ENCODE measurements around the gene GLB1L2. TPM values are rescaled to one million over a fixed set of nuclear protein-coding genes. Genes with fewer than 3 reads are reported as not detected.

The GLB1L2 gene
- total RNA-seq, 4 donors from 2014 or later, result 4.2 to 21.6 (median 12.4) TPM

DNA sequence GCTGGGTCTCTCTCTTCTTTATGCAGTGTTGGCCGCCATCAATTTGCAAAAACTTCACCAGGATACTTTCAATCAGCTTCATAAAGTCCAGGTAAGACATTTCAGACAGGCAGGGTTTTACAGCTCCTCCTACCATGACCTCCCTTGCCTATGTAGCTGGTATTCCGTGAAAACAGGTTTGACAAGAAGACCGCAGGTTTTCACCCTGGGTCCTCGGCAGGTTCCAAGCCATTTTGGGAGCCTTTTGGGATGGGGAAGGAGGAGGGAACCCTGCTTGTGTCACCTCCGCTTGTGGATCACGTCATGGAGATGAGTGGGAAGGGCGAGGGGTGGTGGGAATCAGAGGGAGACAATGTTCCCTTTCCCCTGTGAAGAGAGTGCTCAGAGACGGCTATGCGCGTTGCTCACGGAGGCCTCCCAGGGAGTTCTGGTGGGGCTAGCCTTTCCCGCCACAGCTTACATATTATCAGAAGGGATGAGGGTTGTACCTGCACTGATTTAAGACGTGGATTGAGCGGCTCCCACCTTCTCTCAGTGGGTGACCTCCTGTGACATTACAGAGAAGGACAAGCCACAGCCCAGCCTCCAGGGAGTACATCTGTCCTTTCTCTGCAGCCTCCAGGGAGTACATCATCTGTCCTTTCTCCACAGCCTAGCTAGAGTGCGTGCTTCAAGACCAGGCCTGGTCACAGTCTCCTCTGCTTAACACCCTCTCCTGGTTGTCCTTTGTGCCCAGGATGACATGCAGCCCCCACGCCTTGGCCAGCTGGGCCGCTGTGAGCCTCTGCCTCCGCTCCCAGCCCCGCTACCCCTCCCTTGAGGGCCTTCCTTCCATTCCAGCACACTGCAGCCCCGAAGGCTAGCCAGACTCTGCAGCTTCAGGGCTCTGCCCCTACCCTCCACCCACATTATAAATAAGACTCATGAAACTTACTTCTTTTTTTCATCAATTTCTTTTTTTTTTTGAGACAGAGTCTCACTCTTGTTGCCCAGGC is 38.4 kb upstream of the GLB1L2 start:
- H3K4me3 ChIP-seq, result no peak overlapping the region
- TF ChIP-seq POLR2A (IDR thresholded peaks at IDR 0.05), result no peak
- no peaks in the 10 kb centered on the region for H3K9me3 ChIP-seq
- no peaks in the 10 kb centered on the region for H3K27me3 ChIP-seq
- no peak for DNase-seq
- H3K36me3 ChIP-seq, result no peaks in the 10 kb centered on the region
- H3K4me1 ChIP-seq, result no peaks in the 10 kb centered on the region
- no peak overlapping the region for H3K27ac ChIP-seq

DNA sequence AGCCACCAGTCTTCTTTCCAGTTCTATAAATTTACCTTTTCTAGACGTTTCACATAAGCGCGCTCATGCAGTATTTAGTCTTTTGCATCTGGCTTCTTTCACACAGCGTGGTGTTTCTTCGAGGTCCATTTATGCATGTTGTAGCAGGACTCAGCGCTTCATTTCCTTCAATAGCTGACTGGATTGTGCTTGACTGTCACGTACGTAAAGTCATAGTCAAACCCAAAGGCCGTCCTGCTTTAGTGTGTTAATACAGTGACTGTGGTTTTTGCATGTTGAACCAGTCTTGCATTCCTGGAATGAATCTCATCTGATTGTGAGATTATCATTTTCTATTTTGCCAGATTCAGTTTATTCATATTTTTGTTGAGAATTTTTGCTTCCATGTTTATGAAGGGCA is 37.1 kb upstream of the GLB1L2 start:
- TF ChIP-seq POLR2A (IDR thresholded peaks at IDR 0.05), result no peak
- TF ChIP-seq, protein P1, sequence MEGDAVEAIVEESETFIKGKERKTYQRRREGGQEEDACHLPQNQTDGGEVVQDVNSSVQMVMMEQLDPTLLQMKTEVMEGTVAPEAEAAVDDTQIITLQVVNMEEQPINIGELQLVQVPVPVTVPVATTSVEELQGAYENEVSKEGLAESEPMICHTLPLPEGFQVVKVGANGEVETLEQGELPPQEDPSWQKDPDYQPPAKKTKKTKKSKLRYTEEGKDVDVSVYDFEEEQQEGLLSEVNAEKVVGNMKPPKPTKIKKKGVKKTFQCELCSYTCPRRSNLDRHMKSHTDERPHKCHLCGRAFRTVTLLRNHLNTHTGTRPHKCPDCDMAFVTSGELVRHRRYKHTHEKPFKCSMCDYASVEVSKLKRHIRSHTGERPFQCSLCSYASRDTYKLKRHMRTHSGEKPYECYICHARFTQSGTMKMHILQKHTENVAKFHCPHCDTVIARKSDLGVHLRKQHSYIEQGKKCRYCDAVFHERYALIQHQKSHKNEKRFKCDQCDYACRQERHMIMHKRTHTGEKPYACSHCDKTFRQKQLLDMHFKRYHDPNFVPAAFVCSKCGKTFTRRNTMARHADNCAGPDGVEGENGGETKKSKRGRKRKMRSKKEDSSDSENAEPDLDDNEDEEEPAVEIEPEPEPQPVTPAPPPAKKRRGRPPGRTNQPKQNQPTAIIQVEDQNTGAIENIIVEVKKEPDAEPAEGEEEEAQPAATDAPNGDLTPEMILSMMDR (IDR thresholded peaks at IDR 0.05), result no peak

DNA sequence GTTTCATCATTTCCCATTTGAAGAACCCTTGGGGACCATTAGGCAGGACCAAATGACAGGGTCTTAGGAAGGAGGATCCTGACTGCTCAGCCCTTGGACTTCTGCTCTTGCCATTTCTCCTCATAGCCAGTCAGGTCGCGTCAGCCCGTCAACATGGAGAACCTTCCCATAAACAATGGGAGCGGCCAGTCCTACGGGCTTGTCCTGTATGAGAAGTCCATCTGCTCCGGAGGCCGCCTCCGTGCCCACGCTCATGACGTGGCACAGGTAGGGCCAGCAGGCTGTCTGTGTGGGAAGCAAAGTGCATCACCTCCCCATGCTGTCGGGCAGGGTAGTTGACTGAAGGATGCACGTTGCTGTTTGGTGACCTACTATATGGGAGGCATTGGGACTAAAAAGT is 19.6 kb upstream of the GLB1L2 start:
- no peaks in the 10 kb centered on the region for H3K36me3 ChIP-seq
- peaks cover 0 to 6% (median 0%) of the 10 kb centered on the region in 4 donors for H3K9me3 ChIP-seq
- no peaks in the 10 kb centered on the region for H3K27me3 ChIP-seq
- TF ChIP-seq, protein P1 (IDR thresholded peaks at IDR 0.05), result no peak
- TF ChIP-seq POLR2A (IDR thresholded peaks at IDR 0.05), result no peak
- H3K4me1 ChIP-seq, result no peaks in the 10 kb centered on the region
- no peak overlapping the region for H3K4me3 ChIP-seq
- no peak overlapping the region for H3K27ac ChIP-seq
- no peak for DNase-seq

More for the DNA sequence above, 37.1 kb upstream of the GLB1L2 start:
- Histone ChIP-seq H3K27me3 (no peaks in the 10 kb centered on the region), H3K36me3 (no peaks in the 10 kb centered on the region), H3K4me1 (no peaks in the 10 kb centered on the region), H3K4me3 (no peak overlapping the region), H3K9me3 (no peaks in the 10 kb centered on the region), H3K27ac (no peak overlapping the region)
- DNase-seq, result no peak

DNA sequence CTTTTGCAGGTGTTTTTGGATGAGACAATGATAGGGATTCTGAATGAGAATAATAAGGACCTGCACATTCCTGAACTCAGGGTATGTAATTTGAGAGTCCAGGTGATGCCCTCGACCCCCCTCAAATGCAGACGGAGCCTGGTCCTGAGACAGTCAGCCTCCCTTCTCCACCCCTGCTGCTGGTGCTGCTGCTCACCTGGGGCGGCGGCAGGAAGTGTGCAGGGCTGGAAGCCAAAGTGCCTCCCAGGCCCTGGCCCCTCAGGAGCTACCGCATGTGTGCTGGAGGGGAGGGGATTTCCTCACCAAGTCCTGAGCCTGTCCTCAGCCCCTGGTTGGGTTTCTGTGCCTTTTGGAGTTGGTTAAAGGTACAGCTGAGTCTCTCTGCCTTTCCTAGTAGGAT is 19.0 kb upstream of the GLB1L2 start:
- H3K36me3 ChIP-seq, result no peaks in the 10 kb centered on the region
- H3K9me3 ChIP-seq, result peaks cover 0 to 6% (median 0%) of the 10 kb centered on the region in 4 donors
- H3K4me1 ChIP-seq, result no peaks in the 10 kb centered on the region
- H3K4me3 ChIP-seq, result no peak overlapping the region
- no peak overlapping the region for H3K27ac ChIP-seq
- DNase-seq, result no peak
- no peaks in the 10 kb centered on the region for H3K27me3 ChIP-seq
- TF ChIP-seq, protein P1 (IDR thresholded peaks at IDR 0.05), result no peak
- TF ChIP-seq POLR2A (IDR thresholded peaks at IDR 0.05), result no peak

DNA sequence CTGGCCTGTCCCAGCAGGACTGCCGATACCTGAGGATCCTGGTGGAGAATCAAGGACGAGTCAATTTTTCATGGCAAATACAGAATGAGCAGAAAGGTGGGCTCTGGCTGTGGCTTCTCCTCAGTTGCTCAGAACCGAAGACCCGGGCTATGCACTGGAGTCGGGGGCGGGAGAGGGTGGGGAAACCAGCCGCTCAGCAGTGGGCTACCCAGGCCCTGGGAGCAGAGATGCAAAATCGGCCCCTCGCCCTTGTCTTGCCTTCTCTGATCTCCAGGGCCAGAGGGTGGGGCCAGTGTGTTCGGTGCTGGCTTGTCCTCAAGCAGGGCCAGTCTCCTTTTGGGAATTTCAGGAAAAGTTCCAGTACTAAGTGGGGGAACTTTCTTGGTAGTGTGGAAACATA is 18.4 kb upstream of the GLB1L2 start:
- TF ChIP-seq, protein P1 (IDR thresholded peaks at IDR 0.05), result no peak
- TF ChIP-seq POLR2A (IDR thresholded peaks at IDR 0.05), result no peak
- DNase-seq, result no peak
- Histone ChIP-seq H3K9me3 (peaks cover 0 to 6% (median 0%) of the 10 kb centered on the region in 4 donors), H3K4me3 (no peak overlapping the region), H3K27ac (no peak overlapping the region), H3K4me1 (no peaks in the 10 kb centered on the region), H3K36me3 (no peaks in the 10 kb centered on the region), H3K27me3 (no peaks in the 10 kb centered on the region)

Data from Peyer's patch (tissue), 4 donors.